ENCODE measurements around the gene DEF6. TPM values are rescaled to one million over a fixed set of nuclear protein-coding genes. Genes with fewer than 3 reads are reported as not detected.

The DEF6 gene
- total RNA-seq, 1 donor from 2014 or later = 20.1 TPM

DNA sequence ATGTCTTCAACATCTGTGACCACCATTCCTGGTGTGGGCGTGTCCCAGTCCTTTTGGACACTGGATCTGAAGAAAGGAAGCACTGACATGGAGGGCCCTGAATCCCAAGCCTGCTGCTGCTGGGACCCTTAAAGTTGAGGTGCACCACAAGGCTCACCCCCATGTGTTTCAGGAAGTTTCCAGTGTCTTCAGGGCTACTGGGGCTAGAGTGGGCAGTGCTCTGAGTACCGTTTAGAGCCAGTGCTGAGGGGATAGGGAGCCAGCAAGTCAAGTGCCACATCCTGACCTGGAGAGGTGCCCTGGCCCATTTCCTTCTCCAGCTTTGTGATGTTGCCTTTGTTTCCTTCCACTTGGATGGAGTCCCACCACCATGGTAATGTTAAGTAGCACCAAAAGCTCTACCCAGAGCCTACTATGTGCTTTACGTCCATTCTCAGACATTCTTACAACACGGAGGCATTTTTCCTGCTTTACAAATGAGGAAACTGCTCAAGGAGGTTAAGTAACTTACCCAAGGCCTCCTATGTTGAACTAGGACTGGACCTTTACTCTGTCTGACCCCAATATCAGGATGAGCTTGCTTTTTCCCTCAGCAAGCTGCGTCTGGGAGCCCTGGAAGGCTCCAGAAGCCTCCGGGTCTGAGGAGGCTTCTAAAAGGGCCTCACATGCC is 552 bp upstream of the DEF6 start:
- Histone ChIP-seq H3K27me3 (no peaks in the 10 kb centered on the region), H3K27ac (peak overlapping the region in 1 of 2 donors; percentile 15), H3K4me1 (peaks cover 0 to 3% of the 10 kb centered on the region in 2 donors), H3K9me3 (no peaks in the 10 kb centered on the region), H3K36me3 (peaks cover 24 to 32% of the 10 kb centered on the region in 2 donors), H3K4me3 (peak overlapping the region in 1 of 2 donors; percentile 53)
- intact Hi-C loops (cut with DNase I) = loop anchor here (2.0 kb wide), 1 partner anchor 152 kb away; no protein-coding TSS in a partner anchor
- TF ChIP-seq, protein P1, sequence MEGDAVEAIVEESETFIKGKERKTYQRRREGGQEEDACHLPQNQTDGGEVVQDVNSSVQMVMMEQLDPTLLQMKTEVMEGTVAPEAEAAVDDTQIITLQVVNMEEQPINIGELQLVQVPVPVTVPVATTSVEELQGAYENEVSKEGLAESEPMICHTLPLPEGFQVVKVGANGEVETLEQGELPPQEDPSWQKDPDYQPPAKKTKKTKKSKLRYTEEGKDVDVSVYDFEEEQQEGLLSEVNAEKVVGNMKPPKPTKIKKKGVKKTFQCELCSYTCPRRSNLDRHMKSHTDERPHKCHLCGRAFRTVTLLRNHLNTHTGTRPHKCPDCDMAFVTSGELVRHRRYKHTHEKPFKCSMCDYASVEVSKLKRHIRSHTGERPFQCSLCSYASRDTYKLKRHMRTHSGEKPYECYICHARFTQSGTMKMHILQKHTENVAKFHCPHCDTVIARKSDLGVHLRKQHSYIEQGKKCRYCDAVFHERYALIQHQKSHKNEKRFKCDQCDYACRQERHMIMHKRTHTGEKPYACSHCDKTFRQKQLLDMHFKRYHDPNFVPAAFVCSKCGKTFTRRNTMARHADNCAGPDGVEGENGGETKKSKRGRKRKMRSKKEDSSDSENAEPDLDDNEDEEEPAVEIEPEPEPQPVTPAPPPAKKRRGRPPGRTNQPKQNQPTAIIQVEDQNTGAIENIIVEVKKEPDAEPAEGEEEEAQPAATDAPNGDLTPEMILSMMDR (IDR thresholded peaks at IDR 0.05) = no peak
- no peak for DNase-seq (ENCODE audit: low spot score in 2 of 2)

DNA sequence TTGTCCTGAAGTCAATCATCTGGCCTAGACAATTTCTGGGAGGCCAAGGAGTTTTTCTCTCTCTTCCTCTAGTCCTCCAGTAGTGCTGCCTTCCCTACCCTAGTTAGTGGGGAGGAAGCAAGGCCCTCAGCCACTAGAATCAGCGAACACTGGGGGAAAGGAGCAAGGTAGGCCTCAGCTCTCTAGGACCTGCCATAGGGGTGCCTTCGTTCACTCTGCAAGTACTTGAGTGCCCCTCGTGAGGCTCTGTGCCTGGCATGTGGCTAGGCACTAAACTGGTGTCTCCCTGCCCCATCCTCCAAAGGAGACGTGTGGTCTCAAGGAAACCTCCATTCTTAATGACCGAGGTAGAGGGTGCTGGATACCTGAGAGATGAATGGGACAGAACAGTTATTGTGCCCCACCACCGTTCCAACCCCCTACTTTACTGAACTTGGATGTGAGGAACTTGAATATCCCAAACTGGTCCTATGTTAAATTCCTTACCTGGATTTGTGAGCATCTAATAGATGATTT is 1.1 kb downstream of the DEF6 start:
- no peaks in the 10 kb centered on the region for H3K27me3 ChIP-seq
- H3K4me1 ChIP-seq = peaks cover 0 to 3% of the 10 kb centered on the region in 2 donors
- peak overlapping the region in 1 of 2 donors; percentile 7 for H3K27ac ChIP-seq
- TF ChIP-seq, protein P1 (IDR thresholded peaks at IDR 0.05) = no peak
- peaks cover 9 to 16% of the 10 kb centered on the region in 2 donors for H3K36me3 ChIP-seq
- DNase-seq (ENCODE audit: low spot score in 2 of 2) = no peak
- intact Hi-C loops (cut with DNase I) = no loop called here
- peak overlapping the region in 1 of 2 donors; percentile 53 for H3K4me3 ChIP-seq
- no peaks in the 10 kb centered on the region for H3K9me3 ChIP-seq

DNA sequence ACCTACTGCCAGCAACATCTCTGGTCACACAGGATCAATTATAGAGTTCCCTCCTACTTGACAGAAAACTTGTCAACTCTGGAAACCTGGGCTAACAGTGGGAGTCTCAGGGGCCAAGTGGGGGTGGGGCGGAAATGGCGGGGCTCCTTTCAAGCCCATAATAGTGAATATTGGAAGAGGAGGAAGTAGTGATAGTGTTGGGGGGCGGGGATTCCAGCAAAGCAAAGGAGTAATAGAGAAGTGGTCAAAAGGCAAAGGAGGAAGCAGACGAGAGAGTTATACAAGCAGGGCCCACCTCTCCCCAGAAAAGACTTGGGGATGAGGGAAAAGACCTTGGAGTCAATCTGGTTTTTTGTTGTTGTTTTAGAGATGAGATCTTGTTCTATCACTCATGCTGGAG is 2.1 kb downstream of the DEF6 start:
- Histone ChIP-seq H3K9me3 (no peaks in the 10 kb centered on the region), H3K4me3 (no peak overlapping the region), H3K4me1 (peaks cover 0 to 3% of the 10 kb centered on the region in 2 donors), H3K36me3 (peaks cover 5 to 13% of the 10 kb centered on the region in 2 donors), H3K27ac (no peak overlapping the region), H3K27me3 (no peaks in the 10 kb centered on the region)
- no peak for DNase-seq (ENCODE audit: low spot score in 2 of 2)
- intact Hi-C loops (cut with DNase I) = no loop called here
- TF ChIP-seq, protein P1 (IDR thresholded peaks at IDR 0.05) = no peak

DNA sequence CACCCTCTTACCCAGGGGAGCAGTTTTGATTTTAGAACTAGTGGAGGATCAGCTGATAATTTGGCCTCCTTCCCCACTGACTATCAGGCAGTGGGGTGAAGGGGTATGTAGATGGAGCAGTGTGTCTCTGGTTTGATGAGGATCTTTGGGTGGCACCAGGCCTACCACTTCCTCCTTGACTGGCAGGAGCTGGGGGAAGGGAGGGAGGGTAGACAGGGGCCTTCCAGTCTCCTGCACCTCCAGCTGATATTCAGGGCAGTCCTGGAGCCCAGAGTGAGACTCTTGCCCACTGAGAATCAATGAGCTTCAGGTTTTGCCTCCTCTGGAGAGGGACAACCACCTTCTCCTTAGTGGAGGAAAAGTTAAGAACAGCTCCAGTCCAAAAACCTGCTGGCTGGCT is 3.2 kb downstream of the DEF6 start:
- Histone ChIP-seq H3K4me3 (no peak overlapping the region), H3K27ac (no peak overlapping the region), H3K36me3 (peaks cover 0 to 1% of the 10 kb centered on the region in 2 donors), H3K27me3 (no peaks in the 10 kb centered on the region), H3K9me3 (no peaks in the 10 kb centered on the region), H3K4me1 (peaks cover 0 to 3% of the 10 kb centered on the region in 2 donors)
- TF ChIP-seq, protein P1 (IDR thresholded peaks at IDR 0.05) = no peak
- intact Hi-C loops (cut with DNase I) = no loop called here
- DNase-seq (ENCODE audit: low spot score in 2 of 2) = no peak

GRCh38 chr6:35302604-35303241 is 5.1 kb downstream of the DEF6 start:
- Histone ChIP-seq H3K36me3 (no peaks in the 10 kb centered on the region), H3K4me1 (no peaks in the 10 kb centered on the region), H3K27ac (no peak overlapping the region), H3K9me3 (no peaks in the 10 kb centered on the region), H3K27me3 (no peaks in the 10 kb centered on the region), H3K4me3 (no peak overlapping the region)
- TF ChIP-seq, protein P1 (IDR thresholded peaks at IDR 0.05) = no peak
- intact Hi-C loops (cut with DNase I) = no loop called here
- peak in 1 of 2 donors; percentile 42 for DNase-seq (ENCODE audit: low spot score in 2 of 2)
